Right lobe of liver (tissue), 4 donors: ENCODE results near the gene OAS3.

Experiments
- POLR2A ChIP-seq: fragments of 450-650 bp; IDR thresholded peaks from one replicate; pipeline ENCODE4 v1.6.1; 2017; ENCODE audit warnings: antibody characterized with exemption, mild to moderate bottlenecking
- TF ChIP-seq, protein P1 (sequence below), 4 donors: fragments of 200-600 bp in 3 of 4; fragments of 450-650 bp in 1 of 4; IDR thresholded peaks; one replicate each; pipeline versions ENCODE4 v1.5.1 to v1.8.0; 2016 to 2022; ENCODE audit warnings: antibody characterized with exemption in 4 of 4, mild to moderate bottlenecking in 2 of 4
- donor health status: DM: no; HTN: no; CAD: no.
- donor health status: DM: no; HTN: no; CAD: no.
- donor health status: DM: no; HTN: yes; CAD: no.

DNA sequence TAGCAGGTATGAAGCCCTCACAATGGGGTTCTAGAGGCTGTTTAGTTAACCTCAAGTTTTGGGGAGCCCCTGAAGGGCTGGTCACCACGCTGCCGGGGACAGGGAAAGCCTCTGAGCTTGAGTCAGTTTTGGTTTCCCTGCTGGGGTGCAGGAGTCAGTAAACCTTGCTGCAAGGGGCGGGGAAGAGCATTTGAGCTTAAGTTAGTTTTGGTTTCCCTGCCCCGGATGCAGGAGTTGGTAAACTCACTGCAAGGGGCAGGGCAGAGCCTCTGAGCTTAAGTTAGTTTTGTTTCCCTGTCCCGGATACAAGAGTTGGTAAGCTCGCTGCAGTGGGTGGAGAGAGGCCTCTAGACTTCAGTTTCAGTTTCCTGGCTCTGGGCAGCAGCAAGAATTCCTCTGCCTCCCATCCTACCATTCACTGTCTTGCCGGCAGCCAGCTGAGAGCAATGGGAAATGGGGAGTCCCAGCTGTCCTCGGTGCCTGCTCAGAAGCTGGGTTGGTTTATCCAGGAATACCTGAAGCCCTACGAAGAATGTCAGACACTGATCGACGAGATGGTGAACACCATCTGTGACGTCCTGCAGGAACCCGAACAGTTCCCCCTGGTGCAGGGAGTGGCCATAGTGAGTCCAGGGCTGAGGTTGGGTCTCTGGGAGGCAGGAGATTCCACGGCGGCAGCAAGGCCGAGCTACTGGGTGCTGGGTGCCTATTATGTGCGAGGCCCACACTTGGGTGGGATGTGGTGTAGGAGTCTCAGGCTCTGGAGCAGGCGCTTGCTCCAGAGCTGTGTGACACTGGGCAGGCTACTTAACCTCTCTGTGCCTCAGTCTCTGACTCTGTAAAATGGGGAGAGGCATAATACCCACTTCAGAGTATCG is 40.1 kb downstream of the OAS3 start, which contains the start of gene OAS2:
- TF ChIP-seq, protein P1, sequence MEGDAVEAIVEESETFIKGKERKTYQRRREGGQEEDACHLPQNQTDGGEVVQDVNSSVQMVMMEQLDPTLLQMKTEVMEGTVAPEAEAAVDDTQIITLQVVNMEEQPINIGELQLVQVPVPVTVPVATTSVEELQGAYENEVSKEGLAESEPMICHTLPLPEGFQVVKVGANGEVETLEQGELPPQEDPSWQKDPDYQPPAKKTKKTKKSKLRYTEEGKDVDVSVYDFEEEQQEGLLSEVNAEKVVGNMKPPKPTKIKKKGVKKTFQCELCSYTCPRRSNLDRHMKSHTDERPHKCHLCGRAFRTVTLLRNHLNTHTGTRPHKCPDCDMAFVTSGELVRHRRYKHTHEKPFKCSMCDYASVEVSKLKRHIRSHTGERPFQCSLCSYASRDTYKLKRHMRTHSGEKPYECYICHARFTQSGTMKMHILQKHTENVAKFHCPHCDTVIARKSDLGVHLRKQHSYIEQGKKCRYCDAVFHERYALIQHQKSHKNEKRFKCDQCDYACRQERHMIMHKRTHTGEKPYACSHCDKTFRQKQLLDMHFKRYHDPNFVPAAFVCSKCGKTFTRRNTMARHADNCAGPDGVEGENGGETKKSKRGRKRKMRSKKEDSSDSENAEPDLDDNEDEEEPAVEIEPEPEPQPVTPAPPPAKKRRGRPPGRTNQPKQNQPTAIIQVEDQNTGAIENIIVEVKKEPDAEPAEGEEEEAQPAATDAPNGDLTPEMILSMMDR (IDR thresholded peaks at IDR 0.05): no peak
- peak; percentile 82 for TF ChIP-seq POLR2A
